ENCODE data around the gene USP53. TPM values are rescaled to one million over a fixed set of nuclear protein-coding genes. Genes with fewer than 3 reads are reported as not detected.
"Not testable (repeated sequence)": the region's sequence is repeated elsewhere in the genome, so short reads cannot be mapped to it uniquely, and the experiment has no call there.

USP53 gene
- total and polyA plus RNA-seq, 9 of the 15 experiments (the other 6 are each of a cell fraction or from before 2014, with no cell fraction given), result 2.9 to 9.6 (median 8.3) TPM

DNA sequence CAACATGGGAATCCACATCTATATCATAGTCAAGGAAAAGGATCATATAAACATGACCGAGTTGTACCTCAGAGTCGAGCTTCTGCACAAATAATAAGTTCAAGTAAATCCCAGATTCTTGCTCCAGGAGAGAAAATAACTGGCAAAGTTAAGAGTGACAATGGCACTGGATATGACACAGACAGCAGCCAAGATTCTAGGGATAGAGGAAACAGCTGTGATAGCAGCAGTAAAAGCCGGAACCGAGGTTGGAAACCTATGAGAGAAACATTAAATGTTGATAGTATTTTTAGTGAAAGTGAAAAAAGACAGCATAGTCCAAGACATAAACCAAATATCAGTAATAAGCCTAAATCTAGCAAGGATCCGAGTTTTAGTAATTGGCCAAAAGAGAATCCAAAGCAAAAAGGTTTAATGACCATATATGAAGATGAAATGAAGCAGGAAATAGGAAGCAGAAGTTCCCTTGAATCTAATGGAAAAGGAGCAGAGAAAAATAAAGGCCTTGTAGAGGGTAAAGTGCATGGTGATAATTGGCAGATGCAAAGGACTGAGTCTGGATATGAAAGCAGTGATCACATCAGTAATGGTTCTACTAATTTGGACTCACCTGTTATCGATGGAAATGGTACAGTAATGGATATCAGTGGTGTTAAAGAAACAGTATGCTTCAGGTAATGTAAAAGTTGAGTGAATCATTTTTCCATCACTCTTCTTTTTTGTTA lies 59.0 kb downstream of the USP53 start:
- H3K9ac ChIP-seq (ENCODE audit: insufficient read depth in 1 of 2, low read depth in 2 of 2, low read length in 2 of 2), result no peak overlapping the region
- H3K9me1 ChIP-seq (ENCODE audit: control insufficient read depth, insufficient read depth, low read length), result no peaks in the 10 kb centered on the region
- no peak for ATAC-seq
- ChIA-PET CTCF (ENCODE audit: low intra/inter-chr PET ratio) (no interaction called here), POLR2A (no interaction called here)
- in situ Hi-C loops (cut with MboI), result no loop called here
- peaks cover 6% of the 10 kb centered on the region; the same call in 1 of the 3 replicates for H3K36me3 ChIP-seq (ENCODE audit: control insufficient read depth, insufficient read depth, low read length)
- H3K4me2 ChIP-seq (ENCODE audit: insufficient read depth, low read length), result no peak overlapping the region
- FAIRE-seq, result no peak
- WGBS (ENCODE audit: insufficient coverage, low coverage, missing lambda C conversion rate), result 54% methylated on average over 6 of the region's 6 CpGs
- no peak overlapping the region for H3K4me3 ChIP-seq
- no peak overlapping the region for H2AFZ ChIP-seq (ENCODE audit: low read depth, low read length)
- H3K27ac ChIP-seq (ENCODE audit: extremely low read depth, low read depth, low read length), result no peak overlapping the region
- BruUV-seq (replicated peaks), result no TSS peak
- H3K79me2 ChIP-seq (ENCODE audit: control insufficient read depth, insufficient read depth, low read length), result no peaks in the 10 kb centered on the region
- no peaks in the 10 kb centered on the region for H3K9me3 ChIP-seq (replicated peaks; ENCODE audit: control insufficient read depth, insufficient read depth, low read depth, low read length)
- no peaks in the 10 kb centered on the region for H4K20me1 ChIP-seq (replicated peaks; ENCODE audit: control insufficient read depth, insufficient read depth, low read length)
- no peaks in the 10 kb centered on the region for H3K4me1 ChIP-seq (replicated peaks in 1 of 2; ENCODE audit: control insufficient read depth in 2 of 2, insufficient read depth in 2 of 2, low read length in 2 of 2)
- no peaks in the 10 kb centered on the region for H3K27me3 ChIP-seq (ENCODE audit: control insufficient read depth in 2 of 2, insufficient read depth in 2 of 2, low read length in 2 of 2)
- intact Hi-C loops (cut with micrococcal nuclease), result no loop called here
- no peak for DNase-seq (ENCODE audit: extremely low read depth in 1 of 4, low spot score in 3 of 4)
- TF ChIP-seq HCFC1 (IDR thresholded peaks at IDR 0.05; ENCODE audit: low read depth, low read length), result no peak
- no peak for TF ChIP-seq ZNF384 (IDR thresholded peaks at IDR 0.05; ENCODE audit: low read depth, low read length)
- TF ChIP-seq ZNF24 (IDR thresholded peaks at IDR 0.05), result no peak
- TF ChIP-seq, protein P1, sequence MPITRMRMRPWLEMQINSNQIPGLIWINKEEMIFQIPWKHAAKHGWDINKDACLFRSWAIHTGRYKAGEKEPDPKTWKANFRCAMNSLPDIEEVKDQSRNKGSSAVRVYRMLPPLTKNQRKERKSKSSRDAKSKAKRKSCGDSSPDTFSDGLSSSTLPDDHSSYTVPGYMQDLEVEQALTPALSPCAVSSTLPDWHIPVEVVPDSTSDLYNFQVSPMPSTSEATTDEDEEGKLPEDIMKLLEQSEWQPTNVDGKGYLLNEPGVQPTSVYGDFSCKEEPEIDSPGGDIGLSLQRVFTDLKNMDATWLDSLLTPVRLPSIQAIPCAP (CRISPR knock-in tag; IDR thresholded peaks at IDR 0.05; ENCODE audit: borderline replicate concordance), result no peak
- TF ChIP-seq, protein P2, sequence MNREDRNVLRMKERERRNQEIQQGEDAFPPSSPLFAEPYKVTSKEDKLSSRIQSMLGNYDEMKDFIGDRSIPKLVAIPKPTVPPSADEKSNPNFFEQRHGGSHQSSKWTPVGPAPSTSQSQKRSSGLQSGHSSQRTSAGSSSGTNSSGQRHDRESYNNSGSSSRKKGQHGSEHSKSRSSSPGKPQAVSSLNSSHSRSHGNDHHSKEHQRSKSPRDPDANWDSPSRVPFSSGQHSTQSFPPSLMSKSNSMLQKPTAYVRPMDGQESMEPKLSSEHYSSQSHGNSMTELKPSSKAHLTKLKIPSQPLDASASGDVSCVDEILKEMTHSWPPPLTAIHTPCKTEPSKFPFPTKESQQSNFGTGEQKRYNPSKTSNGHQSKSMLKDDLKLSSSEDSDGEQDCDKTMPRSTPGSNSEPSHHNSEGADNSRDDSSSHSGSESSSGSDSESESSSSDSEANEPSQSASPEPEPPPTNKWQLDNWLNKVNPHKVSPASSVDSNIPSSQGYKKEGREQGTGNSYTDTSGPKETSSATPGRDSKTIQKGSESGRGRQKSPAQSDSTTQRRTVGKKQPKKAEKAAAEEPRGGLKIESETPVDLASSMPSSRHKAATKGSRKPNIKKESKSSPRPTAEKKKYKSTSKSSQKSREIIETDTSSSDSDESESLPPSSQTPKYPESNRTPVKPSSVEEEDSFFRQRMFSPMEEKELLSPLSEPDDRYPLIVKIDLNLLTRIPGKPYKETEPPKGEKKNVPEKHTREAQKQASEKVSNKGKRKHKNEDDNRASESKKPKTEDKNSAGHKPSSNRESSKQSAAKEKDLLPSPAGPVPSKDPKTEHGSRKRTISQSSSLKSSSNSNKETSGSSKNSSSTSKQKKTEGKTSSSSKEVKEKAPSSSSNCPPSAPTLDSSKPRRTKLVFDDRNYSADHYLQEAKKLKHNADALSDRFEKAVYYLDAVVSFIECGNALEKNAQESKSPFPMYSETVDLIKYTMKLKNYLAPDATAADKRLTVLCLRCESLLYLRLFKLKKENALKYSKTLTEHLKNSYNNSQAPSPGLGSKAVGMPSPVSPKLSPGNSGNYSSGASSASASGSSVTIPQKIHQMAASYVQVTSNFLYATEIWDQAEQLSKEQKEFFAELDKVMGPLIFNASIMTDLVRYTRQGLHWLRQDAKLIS (CRISPR knock-in tag; IDR thresholded peaks at IDR 0.05), result no peak
- TF ChIP-seq TBP (optimal IDR thresholded peaks at IDR 0.05; ENCODE audit: low read depth, low read length), result no peak
- no peak for TF ChIP-seq NFIX (CRISPR knock-in tag; IDR thresholded peaks at IDR 0.05; ENCODE audit: low read depth)
- TF ChIP-seq MCM2 (IDR thresholded peaks at IDR 0.05; ENCODE audit: low read depth), result no peak
- no peak for TF ChIP-seq ERF (CRISPR knock-in tag; IDR thresholded peaks at IDR 0.05)
- no peak for TF ChIP-seq SRSF7 (optimal IDR thresholded peaks at IDR 0.05; ENCODE audit: low read depth, low read length)
- no peak for TF ChIP-seq XRCC3 (IDR thresholded peaks at IDR 0.05)
- TF ChIP-seq FOXJ3 (CRISPR knock-in tag; IDR thresholded peaks at IDR 0.05), result no peak

DNA sequence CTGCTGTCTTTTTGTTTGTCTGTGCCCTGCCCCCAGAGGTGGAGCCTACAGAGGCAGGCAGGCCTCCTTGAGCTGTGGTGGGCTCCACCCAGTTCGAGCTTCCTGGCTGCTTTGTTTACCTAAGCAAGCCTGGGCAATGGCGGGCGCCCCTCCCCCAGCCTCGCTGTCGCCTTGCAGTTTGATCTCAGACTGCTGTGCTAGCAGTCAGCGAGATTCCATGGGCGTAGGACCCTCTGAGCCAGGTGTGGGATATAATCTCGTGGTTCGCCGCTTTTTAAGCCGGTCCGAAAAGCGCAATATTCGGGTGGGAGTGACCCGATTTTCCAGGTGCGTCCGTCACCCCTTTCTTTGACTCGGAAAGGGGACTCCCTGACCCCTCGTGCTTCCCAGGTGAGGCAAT lies 67.0 kb downstream of the USP53 start:
- H3K9me3 ChIP-seq (replicated peaks; ENCODE audit: control insufficient read depth, insufficient read depth, low read depth, low read length); H3K27ac ChIP-seq (ENCODE audit: extremely low read depth, low read depth, low read length); BruUV-seq (replicated peaks); H3K4me1 ChIP-seq (replicated peaks in 1 of 2; ENCODE audit: control insufficient read depth in 2 of 2, insufficient read depth in 2 of 2, low read length in 2 of 2); H3K27me3 ChIP-seq (ENCODE audit: control insufficient read depth in 2 of 2, insufficient read depth in 2 of 2, low read length in 2 of 2); H3K9me1 ChIP-seq (ENCODE audit: control insufficient read depth, insufficient read depth, low read length); H3K36me3 ChIP-seq (ENCODE audit: control insufficient read depth, insufficient read depth, low read length); H3K79me2 ChIP-seq (ENCODE audit: control insufficient read depth, insufficient read depth, low read length); intact Hi-C loops (cut with micrococcal nuclease); ATAC-seq; H3K9ac ChIP-seq (ENCODE audit: insufficient read depth in 1 of 2, low read depth in 2 of 2, low read length in 2 of 2); CTCF ChIA-PET (ENCODE audit: low intra/inter-chr PET ratio); H2AFZ ChIP-seq (ENCODE audit: low read depth, low read length); in situ Hi-C loops (cut with MboI); POLR2A ChIA-PET; FAIRE-seq; H4K20me1 ChIP-seq (replicated peaks; ENCODE audit: control insufficient read depth, insufficient read depth, low read length); H3K4me2 ChIP-seq (ENCODE audit: insufficient read depth, low read length); H3K4me3 ChIP-seq; DNase-seq (ENCODE audit: extremely low read depth in 1 of 4, low spot score in 3 of 4): not testable (repeated sequence)
- 58% methylated on average over 4 of the region's 19 CpGs for WGBS (ENCODE audit: insufficient coverage, low coverage, missing lambda C conversion rate)
